ENCODE data around the gene ILRUN. TPM values are rescaled to one million over a fixed set of nuclear protein-coding genes. Genes with fewer than 3 reads are reported as not detected.

ILRUN gene
- total and polyA plus RNA-seq, 9 of the 15 experiments (the other 6 are each of a cell fraction or from before 2014, with no cell fraction given), result 24.9 to 78.9 (median 53.4) TPM

DNA sequence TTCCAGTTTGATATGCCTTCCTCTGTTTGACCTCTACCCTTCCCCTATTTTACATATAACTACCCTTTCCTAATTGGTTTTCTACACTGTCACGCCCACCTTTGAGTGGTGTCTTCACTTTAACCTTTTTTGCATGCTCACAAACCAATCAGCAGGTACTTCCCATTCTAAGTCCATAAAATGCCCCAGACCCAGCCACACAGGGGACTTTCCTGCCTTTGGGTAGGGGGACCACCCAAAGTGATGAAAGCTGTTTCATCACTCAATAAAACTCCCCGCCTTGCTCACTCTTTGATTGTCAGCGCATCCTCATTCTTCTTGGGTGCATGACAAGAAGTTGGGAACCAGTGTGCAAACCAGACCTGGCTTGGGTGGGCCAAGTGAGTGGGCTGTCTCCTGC lies 40.3 kb upstream of the ILRUN start:
- ChIA-PET CTCF (ENCODE audit: low intra/inter-chr PET ratio) (no interaction called here), POLR2A (interaction anchor here (1.0 kb wide), 1 partner anchor 8 kb away, joined by 4 read pairs; no protein-coding TSS in a partner anchor)
- Histone ChIP-seq H3K9me3 (replicated peaks; ENCODE audit: control insufficient read depth, insufficient read depth, low read depth, low read length) (no peaks in the 10 kb centered on the region), H3K79me2 (ENCODE audit: control insufficient read depth, insufficient read depth, low read length) (no peaks in the 10 kb centered on the region), H3K27ac (ENCODE audit: extremely low read depth, low read depth, low read length) (no peak overlapping the region), H2AFZ (ENCODE audit: low read depth, low read length) (no peak overlapping the region), H3K36me3 (ENCODE audit: control insufficient read depth, insufficient read depth, low read length) (no peaks in the 10 kb centered on the region), H3K4me1 (replicated peaks in 1 of 2; ENCODE audit: control insufficient read depth in 2 of 2, insufficient read depth in 2 of 2, low read length in 2 of 2) (peaks cover 10 to 16% of the 10 kb centered on the region in 2 experiments), H3K4me2 (ENCODE audit: insufficient read depth, low read length) (no peak overlapping the region), H4K20me1 (replicated peaks; ENCODE audit: control insufficient read depth, insufficient read depth, low read length) (no peaks in the 10 kb centered on the region), H3K27me3 (ENCODE audit: control insufficient read depth in 2 of 2, insufficient read depth in 2 of 2, low read length in 2 of 2) (no peaks in the 10 kb centered on the region), H3K9me1 (ENCODE audit: control insufficient read depth, insufficient read depth, low read length) (no peaks in the 10 kb centered on the region), H3K9ac (ENCODE audit: insufficient read depth in 1 of 2, low read depth in 2 of 2, low read length in 2 of 2) (0 out of 4 replicates have a peak overlapping the region, but pooled peaks of 1 of the 2 experiments have one; percentile 64), H3K4me3 (no peak overlapping the region)
- in situ Hi-C loops (cut with MboI) (no loop called here), intact Hi-C loops (cut with micrococcal nuclease) (no loop called here)
- BruUV-seq (replicated peaks), result no TSS peak
- 85% methylated on average over 3 of the region's 3 CpGs for WGBS (ENCODE audit: insufficient coverage, low coverage, missing lambda C conversion rate)
- ATAC-seq (no peak), FAIRE-seq (no peak), DNase-seq (ENCODE audit: extremely low read depth in 1 of 4, low spot score in 3 of 4) (no peak)
- TF ChIP-seq ZNF217 (CRISPR knock-in tag; IDR thresholded peaks at IDR 0.05) (no peak), CREB1 (IDR thresholded peaks at IDR 0.05) (no peak), CREB1 (CRISPR knock-in tag; IDR thresholded peaks at IDR 0.05) (no peak), ZNF668 (CRISPR knock-in tag; IDR thresholded peaks at IDR 0.05) (no peak), SRSF3 (IDR thresholded peaks at IDR 0.05; ENCODE audit: insufficient read depth, low read length) (no peak), CEBPB (tag; IDR thresholded peaks at IDR 0.05) (no peak), ARNT (IDR thresholded peaks at IDR 0.05) (no peak), ZNF785 (CRISPR knock-in tag; IDR thresholded peaks at IDR 0.05) (no peak), ZC3H11A (IDR thresholded peaks at IDR 0.05; ENCODE audit: low read depth, low read length) (no peak), ZNF780A (CRISPR knock-in tag; IDR thresholded peaks at IDR 0.05) (no peak), ZNF197 (CRISPR knock-in tag; IDR thresholded peaks at IDR 0.05; ENCODE audit: low read depth) (no peak)
- TF ChIP-seq, protein P1, sequence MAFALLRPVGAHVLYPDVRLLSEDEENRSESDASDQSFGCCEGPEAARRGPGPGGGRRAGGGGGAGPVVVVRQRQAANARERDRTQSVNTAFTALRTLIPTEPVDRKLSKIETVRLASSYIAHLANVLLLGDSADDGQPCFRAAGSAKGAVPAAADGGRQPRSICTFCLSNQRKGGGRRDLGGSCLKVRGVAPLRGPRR (CRISPR knock-in tag; IDR thresholded peaks at IDR 0.05), result no peak
- TF ChIP-seq, protein P2, sequence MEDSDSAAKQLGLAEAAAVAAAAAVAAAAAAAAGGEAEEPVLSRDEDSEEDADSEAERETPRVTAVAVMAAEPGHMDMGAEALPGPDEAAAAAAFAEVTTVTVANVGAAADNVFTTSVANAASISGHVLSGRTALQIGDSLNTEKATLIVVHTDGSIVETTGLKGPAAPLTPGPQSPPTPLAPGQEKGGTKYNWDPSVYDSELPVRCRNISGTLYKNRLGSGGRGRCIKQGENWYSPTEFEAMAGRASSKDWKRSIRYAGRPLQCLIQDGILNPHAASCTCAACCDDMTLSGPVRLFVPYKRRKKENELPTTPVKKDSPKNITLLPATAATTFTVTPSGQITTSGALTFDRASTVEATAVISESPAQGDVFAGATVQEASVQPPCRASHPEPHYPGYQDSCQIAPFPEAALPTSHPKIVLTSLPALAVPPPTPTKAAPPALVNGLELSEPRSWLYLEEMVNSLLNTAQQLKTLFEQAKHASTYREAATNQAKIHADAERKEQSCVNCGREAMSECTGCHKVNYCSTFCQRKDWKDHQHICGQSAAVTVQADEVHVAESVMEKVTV (CRISPR knock-in tag; IDR thresholded peaks at IDR 0.05), result no peak
- TF ChIP-seq, protein P3, sequence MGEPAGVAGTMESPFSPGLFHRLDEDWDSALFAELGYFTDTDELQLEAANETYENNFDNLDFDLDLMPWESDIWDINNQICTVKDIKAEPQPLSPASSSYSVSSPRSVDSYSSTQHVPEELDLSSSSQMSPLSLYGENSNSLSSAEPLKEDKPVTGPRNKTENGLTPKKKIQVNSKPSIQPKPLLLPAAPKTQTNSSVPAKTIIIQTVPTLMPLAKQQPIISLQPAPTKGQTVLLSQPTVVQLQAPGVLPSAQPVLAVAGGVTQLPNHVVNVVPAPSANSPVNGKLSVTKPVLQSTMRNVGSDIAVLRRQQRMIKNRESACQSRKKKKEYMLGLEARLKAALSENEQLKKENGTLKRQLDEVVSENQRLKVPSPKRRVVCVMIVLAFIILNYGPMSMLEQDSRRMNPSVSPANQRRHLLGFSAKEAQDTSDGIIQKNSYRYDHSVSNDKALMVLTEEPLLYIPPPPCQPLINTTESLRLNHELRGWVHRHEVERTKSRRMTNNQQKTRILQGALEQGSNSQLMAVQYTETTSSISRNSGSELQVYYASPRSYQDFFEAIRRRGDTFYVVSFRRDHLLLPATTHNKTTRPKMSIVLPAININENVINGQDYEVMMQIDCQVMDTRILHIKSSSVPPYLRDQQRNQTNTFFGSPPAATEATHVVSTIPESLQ (CRISPR knock-in tag; IDR thresholded peaks at IDR 0.05), result no peak
- TF ChIP-seq, protein P4, sequence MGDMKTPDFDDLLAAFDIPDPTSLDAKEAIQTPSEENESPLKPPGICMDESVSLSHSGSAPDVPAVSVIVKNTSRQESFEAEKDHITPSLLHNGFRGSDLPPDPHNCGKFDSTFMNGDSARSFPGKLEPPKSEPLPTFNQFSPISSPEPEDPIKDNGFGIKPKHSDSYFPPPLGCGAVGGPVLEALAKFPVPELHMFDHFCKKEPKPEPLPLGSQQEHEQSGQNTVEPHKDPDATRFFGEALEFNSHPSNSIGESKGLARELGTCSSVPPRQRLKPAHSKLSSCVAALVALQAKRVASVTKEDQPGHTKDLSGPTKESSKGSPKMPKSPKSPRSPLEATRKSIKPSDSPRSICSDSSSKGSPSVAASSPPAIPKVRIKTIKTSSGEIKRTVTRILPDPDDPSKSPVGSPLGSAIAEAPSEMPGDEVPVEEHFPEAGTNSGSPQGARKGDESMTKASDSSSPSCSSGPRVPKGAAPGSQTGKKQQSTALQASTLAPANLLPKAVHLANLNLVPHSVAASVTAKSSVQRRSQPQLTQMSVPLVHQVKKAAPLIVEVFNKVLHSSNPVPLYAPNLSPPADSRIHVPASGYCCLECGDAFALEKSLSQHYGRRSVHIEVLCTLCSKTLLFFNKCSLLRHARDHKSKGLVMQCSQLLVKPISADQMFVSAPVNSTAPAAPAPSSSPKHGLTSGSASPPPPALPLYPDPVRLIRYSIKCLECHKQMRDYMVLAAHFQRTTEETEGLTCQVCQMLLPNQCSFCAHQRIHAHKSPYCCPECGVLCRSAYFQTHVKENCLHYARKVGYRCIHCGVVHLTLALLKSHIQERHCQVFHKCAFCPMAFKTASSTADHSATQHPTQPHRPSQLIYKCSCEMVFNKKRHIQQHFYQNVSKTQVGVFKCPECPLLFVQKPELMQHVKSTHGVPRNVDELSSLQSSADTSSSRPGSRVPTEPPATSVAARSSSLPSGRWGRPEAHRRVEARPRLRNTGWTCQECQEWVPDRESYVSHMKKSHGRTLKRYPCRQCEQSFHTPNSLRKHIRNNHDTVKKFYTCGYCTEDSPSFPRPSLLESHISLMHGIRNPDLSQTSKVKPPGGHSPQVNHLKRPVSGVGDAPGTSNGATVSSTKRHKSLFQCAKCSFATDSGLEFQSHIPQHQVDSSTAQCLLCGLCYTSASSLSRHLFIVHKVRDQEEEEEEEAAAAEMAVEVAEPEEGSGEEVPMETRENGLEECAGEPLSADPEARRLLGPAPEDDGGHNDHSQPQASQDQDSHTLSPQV (IDR thresholded peaks at IDR 0.05), result no peak

All from K562 (cell line).